Right lung (tissue), 10 donors: Measurements from ENCODE around the gene FTL. TPM values are rescaled to one million over a fixed set of nuclear protein-coding genes. Genes with fewer than 3 reads are reported as not detected.
A peak's percentile ranks its signal among the peaks of the same experiment; 100 is the strongest.
"Not testable (repeated sequence)": the region's sequence is repeated elsewhere in the genome, so short reads cannot be mapped to it uniquely, and the experiment has no call there.

Source experiments
- DNase-seq, 2 donors: peaks; one replicate each; pipeline ENCODE4 v3.0.0-alpha.2; 2013
- long read RNA-seq, 8 donors: transcript quantifications; one replicate each; lab custom pipeline, GENCODE V29; 2026
- polyA plus RNA-seq, 5 donors: library from polyadenylated mRNA; unstranded; fragments of 120-200 nt; gene quantifications; one replicate each; pipeline versions ENCODE4 v1.2.1 to v1.2.3, GENCODE V29; 2013; ENCODE audit warnings: inconsistent platforms in 1 of 5, low replicate concordance in 1 of 5; ENCODE audit not compliant: insufficient read length in 5 of 5, insufficient read depth in 1 of 5

The FTL gene
- 1,000 to 10,000 TPM; 1,127 to 1,622 (median 1,142) TPM for polyA plus RNA-seq
- long read RNA-seq, donor 1, transcript FTL-201 (4 exons, 878 nt), result major isoform, 1,697 of 2,350 reads
- long read RNA-seq, donor 1, partial matches to known transcripts, result 446 of 2,350 reads
- long read RNA-seq, donor 1, other reads (novel, unspliced or antisense), result 207 of 2,350 reads
- long read RNA-seq, donor 2, transcript FTL-201 (4 exons, 878 nt), result major isoform, 803 of 972 reads
- long read RNA-seq, donor 2, partial matches to known transcripts, result 73 of 972 reads
- long read RNA-seq, donor 2, other reads (novel, unspliced or antisense), result 96 of 972 reads
- long read RNA-seq, donor 3, transcript FTL-201 (4 exons, 878 nt), result major isoform, 1,369 of 1,818 reads
- long read RNA-seq, donor 3, partial matches to known transcripts, result 433 of 1,818 reads
- long read RNA-seq, donor 3, other reads (novel, unspliced or antisense), result 16 of 1,818 reads
- long read RNA-seq, donor 4, transcript FTL-201 (4 exons, 878 nt), result major isoform, 829 of 1,134 reads
- long read RNA-seq, donor 4, partial matches to known transcripts, result 228 of 1,134 reads
- long read RNA-seq, donor 4, other reads (novel, unspliced or antisense), result 77 of 1,134 reads
- long read RNA-seq, donor 5, transcript FTL-201 (4 exons, 878 nt), result major isoform, 1,627 of 2,078 reads
- long read RNA-seq, donor 5, partial matches to known transcripts, result 240 of 2,078 reads
- long read RNA-seq, donor 5, other reads (novel, unspliced or antisense), result 211 of 2,078 reads
- long read RNA-seq, donor 6, transcript FTL-201 (4 exons, 878 nt), result major isoform, 1,619 of 1,974 reads
- long read RNA-seq, donor 6, partial matches to known transcripts, result 151 of 1,974 reads
- long read RNA-seq, donor 6, other reads (novel, unspliced or antisense), result 204 of 1,974 reads
- long read RNA-seq, donor 7, transcript FTL-201 (4 exons, 878 nt), result major isoform, 797 of 962 reads
- long read RNA-seq, donor 7, partial matches to known transcripts, result 67 of 962 reads
- long read RNA-seq, donor 7, other reads (novel, unspliced or antisense), result 98 of 962 reads
- long read RNA-seq, donor 8, transcript FTL-201 (4 exons, 878 nt), result major isoform, 461 of 607 reads
- long read RNA-seq, donor 8, partial matches to known transcripts, result 93 of 607 reads
- long read RNA-seq, donor 8, other reads (novel, unspliced or antisense), result 53 of 607 reads

GRCh38 chr19:48965040-48965805, at the start of gene FTL:
Gene FTL, plus strand, starts transcription at chr19:48965309. Its CDS starts 199 bp downstream, at chr19:48965508.
- peak; percentile 97 for DNase-seq

GRCh38 chr19:48915757-48916156, 49.4 kb upstream of the FTL start:
- DNase-seq, result no peak

- DNase-seq, result no peak
Measured at GRCh38 chr19:48918071-48918470, 47.0 kb upstream of the FTL start.

DNA sequence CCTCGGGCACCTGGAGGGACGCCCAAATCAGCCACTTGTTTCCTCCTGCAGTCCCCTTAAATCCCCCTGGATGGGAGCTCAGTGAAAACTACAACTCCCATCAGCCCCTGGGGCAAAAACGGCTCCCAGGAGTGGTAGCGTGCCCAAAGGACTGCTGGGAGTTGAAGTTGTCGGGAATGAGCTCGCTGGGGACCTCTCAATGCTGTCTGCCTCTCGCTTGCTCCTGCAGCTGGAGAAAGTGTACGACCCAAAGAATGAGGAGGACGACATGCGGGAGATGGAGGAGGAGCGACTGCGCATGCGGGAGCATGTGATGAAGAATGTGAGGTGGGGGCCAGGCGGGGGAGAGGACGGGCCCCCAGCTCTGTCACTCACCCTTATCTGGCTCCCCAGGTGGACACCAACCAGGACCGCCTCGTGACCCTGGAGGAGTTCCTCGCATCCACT, 46.3 kb upstream of the FTL start:
- no peak for DNase-seq

GRCh38 chr19:48919271-48919670, 45.8 kb upstream of the FTL start:
- not testable (repeated sequence) for DNase-seq

GRCh38 chr19:48920949-48921348, 44.2 kb upstream of the FTL start:
- no peak for DNase-seq

GRCh38 chr19:48921721-48922500, 43.2 kb upstream of the FTL start:
- DNase-seq, result no peak

- no peak for DNase-seq
Measured at GRCh38 chr19:48922548-48923490, 42.3 kb upstream of the FTL start.

DNA sequence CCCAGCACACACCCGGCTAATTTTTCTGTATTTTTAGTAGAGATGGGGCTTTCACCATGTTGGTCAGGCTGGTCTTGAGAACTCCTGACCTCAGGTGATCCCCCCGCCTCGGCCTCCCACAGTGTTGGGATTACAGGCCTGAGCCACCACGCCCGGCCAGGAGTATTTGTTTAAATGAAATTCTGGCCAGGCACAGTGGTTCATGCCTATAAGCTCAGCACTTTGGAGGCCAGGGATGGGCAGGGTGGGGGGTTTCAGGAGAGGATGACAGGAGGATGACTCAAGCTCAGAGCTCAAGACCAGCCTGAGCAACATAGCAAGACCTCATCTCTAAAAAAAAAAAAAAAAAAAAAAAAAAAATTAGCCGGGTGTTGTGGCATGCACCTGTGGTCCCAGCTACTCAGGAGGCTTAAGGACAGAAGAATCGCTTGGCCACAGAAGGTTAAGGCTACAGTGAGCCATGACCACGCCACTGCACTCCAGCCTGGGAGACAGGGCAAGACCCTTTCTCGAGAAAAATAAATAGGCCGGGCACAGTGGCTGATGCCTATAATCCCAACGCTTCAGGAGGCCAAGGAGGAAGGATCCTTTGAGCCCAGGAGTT, 39.8 kb upstream of the FTL start:
- DNase-seq, result no peak

GRCh38 chr19:48925890-48926289, 39.2 kb upstream of the FTL start:
- DNase-seq, result not testable (repeated sequence)

- DNase-seq, result peak in 1 of 2 donors; percentile 48
Measured at GRCh38 chr19:48926909-48927308, 38.2 kb upstream of the FTL start.

- not testable (repeated sequence) for DNase-seq
Measured at GRCh38 chr19:48927692-48928091, 37.4 kb upstream of the FTL start.

DNA sequence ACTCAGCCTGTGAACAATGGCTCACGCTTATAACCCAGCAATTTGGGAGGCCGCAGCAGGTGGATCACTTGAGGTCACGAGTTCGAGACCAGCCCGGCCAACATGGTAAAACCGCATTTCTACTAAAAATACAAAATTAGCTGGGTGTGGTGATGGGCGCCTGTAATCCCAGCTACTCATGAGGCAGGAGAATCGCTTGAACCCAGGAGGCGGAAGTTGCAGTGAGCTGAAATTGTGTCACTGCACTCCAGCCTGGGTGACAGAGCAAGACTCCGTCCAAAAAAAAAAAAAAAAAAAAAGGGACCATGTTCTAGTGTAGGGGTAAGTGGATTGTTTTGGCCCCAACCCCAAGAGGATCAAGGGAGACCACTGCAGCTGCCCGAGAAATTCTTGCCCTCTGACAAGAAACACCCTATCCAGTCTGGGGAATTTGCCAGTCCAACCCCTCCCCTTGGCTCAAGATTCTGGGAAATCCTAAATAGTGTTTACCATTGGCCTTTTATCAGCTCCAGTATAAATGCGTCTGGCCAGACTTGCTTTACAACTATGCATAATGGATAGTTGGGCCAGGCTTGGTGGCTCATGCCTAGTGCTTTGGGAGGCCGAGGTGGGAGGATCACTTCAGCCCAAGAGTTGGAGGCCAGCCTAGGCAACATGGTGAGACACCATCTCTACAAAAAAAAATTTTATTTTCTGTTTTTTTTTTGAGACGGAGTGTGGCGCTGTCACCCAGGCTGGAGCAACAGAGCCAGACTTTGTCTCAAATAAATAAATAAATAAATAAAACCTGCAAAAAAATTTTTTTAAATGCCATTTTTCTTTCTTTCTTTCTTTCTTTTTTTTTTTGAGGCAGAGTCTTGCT, 36.7 kb upstream of the FTL start:
- peak in 1 of 2 donors; percentile 48 for DNase-seq

DNA sequence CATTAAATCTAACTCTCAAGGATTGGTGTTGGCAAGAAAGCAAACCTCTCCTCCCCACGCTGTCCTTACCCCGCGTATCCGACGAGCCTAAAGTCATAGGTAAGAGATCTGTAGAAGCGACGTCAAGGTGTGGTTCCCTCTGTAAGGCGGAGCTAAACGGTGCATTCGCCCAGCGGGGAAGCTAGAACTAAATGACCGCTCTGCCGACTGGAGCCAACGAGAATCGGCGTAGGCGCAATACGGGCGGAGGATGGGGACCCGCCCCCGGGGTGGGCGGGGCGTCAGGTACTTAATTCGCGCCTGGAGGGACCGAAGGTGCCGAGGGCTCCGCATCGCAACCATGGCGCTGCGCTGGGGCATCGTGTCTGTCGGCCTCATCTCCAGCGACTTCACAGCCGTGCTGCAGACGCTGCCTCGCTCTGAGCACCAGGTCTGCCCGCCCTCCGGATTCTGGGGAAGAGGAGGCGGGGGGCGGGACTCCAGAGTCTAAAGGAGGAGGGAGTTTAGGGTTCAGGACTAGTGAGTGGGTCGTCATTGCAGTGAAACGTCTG, 31.7 kb upstream of the FTL start, which contains the start of gene DHDH:
DHDH (plus strand) TSS at position 318 of the 551 bp plus-strand sequence; CDS start at position 341, 23 bp downstream.
- peak; percentile 70 to 72 for DNase-seq

- DNase-seq, result no peak
Measured at GRCh38 chr19:48934837-48935236, 30.3 kb upstream of the FTL start.

- no peak for DNase-seq
Measured at GRCh38 chr19:48935864-48936263, 29.2 kb upstream of the FTL start.

GRCh38 chr19:48938256-48938655, 26.9 kb upstream of the FTL start:
- DNase-seq, result no peak
